NB4 (cell line): Measurements from ENCODE around the gene OSBPL10.

ENCODE experiments used
- DNase-seq: peaks from one replicate; pipeline ENCODE4 v3.0.0; 2010; ENCODE audit warnings: low read depth
- H3K4me3 ChIP-seq: one replicate; pipeline ENCODE4 v1.5.1; 2011; ENCODE audit warnings: mild to moderate bottlenecking, low read depth, low read length, moderate library complexity
- CTCF ChIP-seq: IDR thresholded peaks from one replicate; pipeline ENCODE4 v1.5.1; 2012; ENCODE audit warnings: low read depth, low read length
- MAX ChIP-seq: IDR thresholded peaks from 2 replicates; pipeline ENCODE4 v1.6.1; 2011; ENCODE audit warnings: low read depth, low read length
- MYC ChIP-seq: IDR thresholded peaks from 2 replicates; pipeline ENCODE4 v1.6.1; 2011; ENCODE audit warnings: low read depth, low read length
- POLR2A ChIP-seq: IDR thresholded peaks from 2 replicates; pipeline ENCODE4 v1.6.1; 2011; ENCODE audit warnings: mild to moderate bottlenecking; ENCODE audit not compliant: insufficient read length; ENCODE audit errors: extremely low read depth

OSBPL10 gene

DNA sequence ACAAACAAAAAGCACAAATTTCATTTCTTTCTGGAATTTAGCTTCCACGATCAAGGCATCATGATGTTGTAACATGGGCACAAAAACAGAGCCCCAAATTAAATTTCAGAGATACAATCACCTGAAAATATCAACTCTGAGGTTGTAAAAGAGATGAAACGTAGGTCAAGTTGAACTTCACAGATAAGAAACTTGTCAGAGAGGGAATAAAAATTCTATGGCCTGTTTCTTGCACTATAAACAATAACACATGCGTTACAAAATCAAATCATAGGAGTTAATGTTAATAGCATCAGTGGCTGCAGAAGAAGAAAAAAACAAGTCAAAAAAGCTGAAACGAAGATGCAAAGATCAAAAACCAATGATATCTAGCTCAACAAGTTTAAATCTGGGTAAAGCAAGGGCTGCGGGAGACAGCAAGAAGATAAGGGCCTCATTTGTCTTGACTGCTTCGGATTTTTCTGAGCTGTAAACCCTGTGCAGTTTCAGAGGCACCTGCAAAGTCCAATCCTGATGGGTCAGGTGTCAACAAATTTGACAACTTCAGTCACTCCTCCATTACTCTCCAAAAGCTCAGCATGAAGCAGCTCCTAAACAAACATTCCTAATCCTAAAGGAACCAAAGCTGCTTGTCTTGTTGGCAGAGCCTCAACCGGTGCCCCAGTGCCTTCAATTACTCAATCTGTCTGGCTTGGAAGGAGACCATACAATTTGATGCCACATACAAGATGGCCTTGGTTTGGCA lies 228.6 kb downstream of the OSBPL10 start:
- DNase-seq, result no peak
- no peak for TF ChIP-seq MAX
- no peak for TF ChIP-seq MYC
- no peak for TF ChIP-seq CTCF
- TF ChIP-seq POLR2A, result no peak
- H3K4me3 ChIP-seq, result no peak overlapping the region

- TF ChIP-seq MAX (no peak), MYC (no peak), CTCF (no peak), POLR2A (no peak)
- no peak for DNase-seq
- H3K4me3 ChIP-seq, result no peak overlapping the region
These were observed 230.7 kb downstream of the OSBPL10 start for GRCh38 chr3:31750341-31750740.

DNA sequence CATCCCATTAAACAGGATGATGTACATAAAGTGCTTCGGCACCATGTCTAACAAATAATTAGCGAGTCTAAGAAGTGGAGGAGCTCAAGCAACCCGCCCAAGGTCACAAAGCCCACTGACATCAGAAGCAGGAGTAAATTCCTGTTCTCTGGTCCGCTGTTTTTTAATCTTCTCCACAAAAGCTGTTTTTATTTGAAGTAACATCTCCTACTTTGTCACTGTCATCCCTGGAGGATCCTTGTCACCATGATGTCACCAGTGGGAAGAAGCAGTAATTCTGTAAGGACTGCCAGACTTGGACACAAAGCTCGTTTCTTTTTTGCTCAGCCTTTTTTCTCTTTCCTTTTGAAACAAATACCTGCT lies 232.1 kb downstream of the OSBPL10 start:
- TF ChIP-seq CTCF (no peak), MAX (no peak), MYC (no peak), POLR2A (no peak)
- no peak overlapping the region for H3K4me3 ChIP-seq
- DNase-seq, result no peak

DNA sequence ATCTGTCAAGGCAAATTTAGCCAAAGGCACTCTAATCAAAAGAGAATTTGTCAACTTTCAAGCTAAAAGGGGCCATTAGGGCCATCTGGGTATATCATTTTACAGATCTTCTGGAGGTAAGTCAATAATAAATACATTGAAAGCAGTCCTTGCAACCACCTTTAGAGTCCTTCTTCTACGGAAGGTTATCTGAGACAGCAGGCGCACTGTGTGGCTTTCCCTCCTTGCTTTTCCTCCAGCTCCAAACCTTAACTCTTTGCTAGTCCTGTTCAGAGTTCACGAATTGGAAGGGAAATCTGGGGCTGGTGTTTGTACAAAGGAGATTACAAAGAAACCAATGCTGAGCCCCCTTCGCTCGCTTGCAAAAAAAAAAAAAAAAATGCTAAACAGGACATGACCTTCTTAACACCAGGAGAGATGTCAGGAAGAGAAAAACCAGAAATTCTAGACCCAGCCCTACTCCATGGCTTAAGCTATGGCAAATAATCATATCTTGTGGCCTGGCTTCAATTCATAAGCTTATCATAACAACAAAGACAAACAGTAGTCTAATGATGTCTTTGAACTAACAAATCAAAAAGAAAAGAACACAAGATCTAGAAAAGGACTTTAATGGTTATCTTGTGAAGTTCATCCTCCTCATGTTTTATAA lies 232.7 kb downstream of the OSBPL10 start:
- TF ChIP-seq CTCF (no peak), MAX (no peak), MYC (no peak), POLR2A (no peak)
- H3K4me3 ChIP-seq, result no peak overlapping the region
- no peak for DNase-seq

GRCh38 chr3:31747785-31748184 lies 233.3 kb downstream of the OSBPL10 start:
- TF ChIP-seq CTCF (no peak), MAX (no peak), POLR2A (no peak), MYC (no peak)
- DNase-seq, result no peak
- no peak overlapping the region for H3K4me3 ChIP-seq
